ENCODE results near the gene MIA3. TPM values are rescaled to one million over a fixed set of nuclear protein-coding genes. Genes with fewer than 3 reads are reported as not detected.

MIA3 gene
- total and polyA plus RNA-seq, 9 of the 15 experiments (the other 6 are each of a cell fraction or from before 2014, with no cell fraction given), result 21.6 to 89.4 (median 40.8) TPM

DNA sequence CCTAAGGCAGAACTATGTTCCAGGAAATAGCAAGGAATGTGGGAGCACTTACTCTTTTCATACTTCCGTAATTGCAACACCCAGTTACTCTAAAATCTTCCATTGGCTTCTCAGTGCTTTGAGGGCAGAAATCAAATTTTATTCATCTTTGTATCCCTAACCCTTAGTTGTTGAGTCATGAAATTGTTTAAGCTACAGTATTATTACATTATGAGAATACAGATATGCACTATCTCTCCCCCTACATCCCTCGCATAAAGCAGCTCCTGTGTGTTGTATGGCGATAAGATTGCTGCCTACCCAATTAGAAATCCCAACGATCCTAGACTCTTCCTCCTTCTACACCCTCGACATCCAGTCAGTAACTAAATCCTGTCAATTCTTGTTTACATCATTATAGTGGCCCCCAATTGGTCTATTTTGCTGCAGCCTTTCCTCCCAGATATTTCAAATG lies 91.8 kb downstream of the MIA3 start (continued):
- TF ChIP-seq, protein P1, sequence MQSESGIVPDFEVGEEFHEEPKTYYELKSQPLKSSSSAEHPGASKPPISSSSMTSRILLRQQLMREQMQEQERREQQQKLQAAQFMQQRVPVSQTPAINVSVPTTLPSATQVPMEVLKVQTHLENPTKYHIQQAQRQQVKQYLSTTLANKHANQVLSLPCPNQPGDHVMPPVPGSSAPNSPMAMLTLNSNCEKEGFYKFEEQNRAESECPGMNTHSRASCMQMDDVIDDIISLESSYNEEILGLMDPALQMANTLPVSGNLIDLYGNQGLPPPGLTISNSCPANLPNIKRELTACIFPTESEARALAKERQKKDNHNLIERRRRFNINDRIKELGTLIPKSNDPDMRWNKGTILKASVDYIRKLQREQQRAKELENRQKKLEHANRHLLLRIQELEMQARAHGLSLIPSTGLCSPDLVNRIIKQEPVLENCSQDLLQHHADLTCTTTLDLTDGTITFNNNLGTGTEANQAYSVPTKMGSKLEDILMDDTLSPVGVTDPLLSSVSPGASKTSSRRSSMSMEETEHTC (IDR thresholded peaks at IDR 0.05), result no peak
- TF ChIP-seq PHF8 (IDR thresholded peaks at IDR 0.05; ENCODE audit: borderline replicate concordance, low read length) (no peak), SIX5 (IDR thresholded peaks at IDR 0.05; ENCODE audit: borderline replicate concordance in 1 of 2, insufficient read depth in 1 of 2, low read depth in 1 of 2, low read length in 2 of 2) (no peak), RBM34 (IDR thresholded peaks at IDR 0.05; ENCODE audit: borderline replicate concordance, insufficient read depth, low read length) (no peak), TRIM24 (IDR thresholded peaks at IDR 0.05) (peak; percentile 68 to 82; a peak in 3 of 4 replicates), RFX5 (IDR thresholded peaks at IDR 0.05; ENCODE audit: low read depth, low read length) (no peak), ADNP (tag; IDR thresholded peaks at IDR 0.05) (no peak), CBFA2T2 (conservative IDR thresholded peaks at IDR 0.05) (peak; percentile 93), CXXC5 (CRISPR knock-in tag; IDR thresholded peaks at IDR 0.05) (peak; percentile 75), SLC30A9 (CRISPR knock-in tag; IDR thresholded peaks at IDR 0.05) (no peak), ZKSCAN3 (CRISPR knock-in tag; IDR thresholded peaks at IDR 0.05) (no peak), ETV6 (IDR thresholded peaks at IDR 0.05; ENCODE audit: borderline replicate concordance in 1 of 2, low read depth in 2 of 2, low read length in 1 of 2) (no peak), ETV6 (CRISPR knock-in tag; IDR thresholded peaks at IDR 0.05; ENCODE audit: borderline replicate concordance) (no peak), ERF (CRISPR knock-in tag; IDR thresholded peaks at IDR 0.05) (no peak), SMAD4 (CRISPR knock-in tag; conservative IDR thresholded peaks at IDR 0.05) (peak; percentile 75), SAP30 (IDR thresholded peaks at IDR 0.05; ENCODE audit: borderline replicate concordance, insufficient read depth, low read depth, low read length, poor library complexity, severe bottlenecking) (no peak)
- TF ChIP-seq, protein P2, sequence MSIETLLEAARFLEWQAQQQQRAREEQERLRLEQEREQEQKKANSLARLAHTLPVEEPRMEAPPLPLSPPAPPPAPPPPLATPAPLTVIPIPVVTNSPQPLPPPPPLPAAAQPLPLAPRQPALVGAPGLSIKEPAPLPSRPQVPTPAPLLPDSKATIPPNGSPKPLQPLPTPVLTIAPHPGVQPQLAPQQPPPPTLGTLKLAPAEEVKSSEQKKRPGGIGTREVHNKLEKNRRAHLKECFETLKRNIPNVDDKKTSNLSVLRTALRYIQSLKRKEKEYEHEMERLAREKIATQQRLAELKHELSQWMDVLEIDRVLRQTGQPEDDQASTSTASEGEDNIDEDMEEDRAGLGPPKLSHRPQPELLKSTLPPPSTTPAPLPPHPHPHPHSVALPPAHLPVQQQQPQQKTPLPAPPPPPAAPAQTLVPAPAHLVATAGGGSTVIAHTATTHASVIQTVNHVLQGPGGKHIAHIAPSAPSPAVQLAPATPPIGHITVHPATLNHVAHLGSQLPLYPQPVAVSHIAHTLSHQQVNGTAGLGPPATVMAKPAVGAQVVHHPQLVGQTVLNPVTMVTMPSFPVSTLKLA (conservative IDR thresholded peaks at IDR 0.05), result peak in 1 of 2 experiments; percentile 50; a peak in 3 of 4 replicates
- TF ChIP-seq, protein P3, sequence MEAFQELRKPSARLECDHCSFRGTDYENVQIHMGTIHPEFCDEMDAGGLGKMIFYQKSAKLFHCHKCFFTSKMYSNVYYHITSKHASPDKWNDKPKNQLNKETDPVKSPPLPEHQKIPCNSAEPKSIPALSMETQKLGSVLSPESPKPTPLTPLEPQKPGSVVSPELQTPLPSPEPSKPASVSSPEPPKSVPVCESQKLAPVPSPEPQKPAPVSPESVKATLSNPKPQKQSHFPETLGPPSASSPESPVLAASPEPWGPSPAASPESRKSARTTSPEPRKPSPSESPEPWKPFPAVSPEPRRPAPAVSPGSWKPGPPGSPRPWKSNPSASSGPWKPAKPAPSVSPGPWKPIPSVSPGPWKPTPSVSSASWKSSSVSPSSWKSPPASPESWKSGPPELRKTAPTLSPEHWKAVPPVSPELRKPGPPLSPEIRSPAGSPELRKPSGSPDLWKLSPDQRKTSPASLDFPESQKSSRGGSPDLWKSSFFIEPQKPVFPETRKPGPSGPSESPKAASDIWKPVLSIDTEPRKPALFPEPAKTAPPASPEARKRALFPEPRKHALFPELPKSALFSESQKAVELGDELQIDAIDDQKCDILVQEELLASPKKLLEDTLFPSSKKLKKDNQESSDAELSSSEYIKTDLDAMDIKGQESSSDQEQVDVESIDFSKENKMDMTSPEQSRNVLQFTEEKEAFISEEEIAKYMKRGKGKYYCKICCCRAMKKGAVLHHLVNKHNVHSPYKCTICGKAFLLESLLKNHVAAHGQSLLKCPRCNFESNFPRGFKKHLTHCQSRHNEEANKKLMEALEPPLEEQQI (IDR thresholded peaks at IDR 0.05), result peak; percentile 70
- TF ChIP-seq, protein P4, sequence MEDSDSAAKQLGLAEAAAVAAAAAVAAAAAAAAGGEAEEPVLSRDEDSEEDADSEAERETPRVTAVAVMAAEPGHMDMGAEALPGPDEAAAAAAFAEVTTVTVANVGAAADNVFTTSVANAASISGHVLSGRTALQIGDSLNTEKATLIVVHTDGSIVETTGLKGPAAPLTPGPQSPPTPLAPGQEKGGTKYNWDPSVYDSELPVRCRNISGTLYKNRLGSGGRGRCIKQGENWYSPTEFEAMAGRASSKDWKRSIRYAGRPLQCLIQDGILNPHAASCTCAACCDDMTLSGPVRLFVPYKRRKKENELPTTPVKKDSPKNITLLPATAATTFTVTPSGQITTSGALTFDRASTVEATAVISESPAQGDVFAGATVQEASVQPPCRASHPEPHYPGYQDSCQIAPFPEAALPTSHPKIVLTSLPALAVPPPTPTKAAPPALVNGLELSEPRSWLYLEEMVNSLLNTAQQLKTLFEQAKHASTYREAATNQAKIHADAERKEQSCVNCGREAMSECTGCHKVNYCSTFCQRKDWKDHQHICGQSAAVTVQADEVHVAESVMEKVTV (CRISPR knock-in tag; IDR thresholded peaks at IDR 0.05), result no peak
- TF ChIP-seq, protein P5, sequence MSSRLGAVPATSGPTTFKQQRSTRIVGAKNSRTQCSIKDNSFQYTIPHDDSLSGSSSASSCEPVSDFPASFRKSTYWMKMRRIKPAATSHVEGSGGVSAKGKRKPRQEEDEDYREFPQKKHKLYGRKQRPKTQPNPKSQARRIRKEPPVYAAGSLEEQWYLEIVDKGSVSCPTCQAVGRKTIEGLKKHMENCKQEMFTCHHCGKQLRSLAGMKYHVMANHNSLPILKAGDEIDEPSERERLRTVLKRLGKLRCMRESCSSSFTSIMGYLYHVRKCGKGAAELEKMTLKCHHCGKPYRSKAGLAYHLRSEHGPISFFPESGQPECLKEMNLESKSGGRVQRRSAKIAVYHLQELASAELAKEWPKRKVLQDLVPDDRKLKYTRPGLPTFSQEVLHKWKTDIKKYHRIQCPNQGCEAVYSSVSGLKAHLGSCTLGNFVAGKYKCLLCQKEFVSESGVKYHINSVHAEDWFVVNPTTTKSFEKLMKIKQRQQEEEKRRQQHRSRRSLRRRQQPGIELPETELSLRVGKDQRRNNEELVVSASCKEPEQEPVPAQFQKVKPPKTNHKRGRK (tag; IDR thresholded peaks at IDR 0.05), result no peak
